Panc1 (cell line): ENCODE measurements around the gene POU2F1. TPM values are rescaled to one million over a fixed set of nuclear protein-coding genes. Genes with fewer than 3 reads are reported as not detected.

Source experiments
- ATAC-seq: fragments of 200-7000 bp; cut with Tn5 transposase; 2 replicates; pipeline ENCODE4 v1.9.1; 2020; ENCODE audit warnings: mild to moderate bottlenecking, moderate library complexity
- BruUV-seq: library from RNA; stranded (reverse); fragments of 400-500 nt; replicated peaks from 2 replicates; lab custom pipeline; 2021; lab: Mats Ljungman, UMichigan
- CTCF ChIA-PET: fragments of 300-600 bp; sonication (Branson Sonifier 250); formaldehyde crosslinking; loops from one replicate; lab custom pipeline; 2022; ENCODE audit warnings: antibody characterized with exemption; lab: Charles Lee
- POLR2A ChIA-PET: fragments of 300-600 bp; sonication (Branson Sonifier 250); formaldehyde crosslinking; loops from one replicate; lab custom pipeline; 2022; ENCODE audit warnings: antibody characterized with exemption; lab: Charles Lee
- DNase-seq: peaks from one replicate; pipeline ENCODE4 v3.0.0-alpha.2; 2010; ENCODE audit warnings: low read depth, low spot score
- H3K27ac ChIP-seq: 2 replicates; pipeline ENCODE4 v1.5.1; 2011; ENCODE audit warnings: mild to moderate bottlenecking, low read length, inconsistent platforms
- H3K27me3 ChIP-seq: fragments of 200-500 bp; sonication (Bioruptor generic); 2 replicates; pipeline ENCODE4 v1.6.0; 2014; ENCODE audit warnings: low read length, inconsistent platforms; ENCODE audit not compliant: control insufficient read depth, insufficient read depth
- H3K36me3 ChIP-seq: fragments of 200-500 bp; sonication (Bioruptor generic); 2 replicates; pipeline ENCODE4 v1.5.1; 2014; ENCODE audit warnings: inconsistent platforms, mild to moderate bottlenecking, low read length, moderate library complexity; ENCODE audit not compliant: control insufficient read depth, insufficient read depth
- H3K4me1 ChIP-seq: 2 replicates; pipeline ENCODE4 v1.5.1; 2011; ENCODE audit warnings: inconsistent platforms, mild to moderate bottlenecking, low read length, moderate library complexity; ENCODE audit not compliant: control insufficient read depth, insufficient read depth
- H3K4me3 ChIP-seq, 2 experiments: 2 replicates each; pipeline ENCODE4 v1.5.1; 2011 to 2012; ENCODE audit warnings: low read depth in 2 of 2, low read length in 2 of 2, mild to moderate bottlenecking in 2 of 2, inconsistent platforms in 1 of 2, moderate library complexity in 1 of 2
- H3K9me3 ChIP-seq: fragments of 200-500 bp; sonication (Bioruptor generic); 2 replicates; pipeline ENCODE4 v1.5.1; 2014; ENCODE audit warnings: low read depth, mild to moderate bottlenecking, inconsistent platforms, low read length, moderate library complexity; ENCODE audit not compliant: control insufficient read depth, insufficient read depth
- CTCF ChIP-seq: fragments of 450-650 bp; IDR thresholded peaks from 2 replicates; pipeline ENCODE4 v1.5.1; 2017; ENCODE audit warnings: mild to moderate bottlenecking
- POLR2AphosphoS5 ChIP-seq: IDR thresholded peaks from 2 replicates; pipeline ENCODE4 v1.6.1; 2012; ENCODE audit warnings: mild to moderate bottlenecking, low read depth, low read length, moderate library complexity
- REST ChIP-seq, 2 experiments: IDR thresholded peaks; 2 replicates each; pipeline ENCODE4 v1.6.1; 2011 to 2012; ENCODE audit warnings: low read depth in 2 of 2, control low read depth in 1 of 2, low read length in 1 of 2, mild to moderate bottlenecking in 1 of 2, moderate library complexity in 1 of 2; ENCODE audit not compliant: insufficient read depth in 1 of 2
- SIN3A ChIP-seq: IDR thresholded peaks from 2 replicates; pipeline ENCODE4 v1.6.1; 2012; ENCODE audit warnings: low read depth, mild to moderate bottlenecking, low read length, moderate library complexity, borderline replicate concordance; ENCODE audit not compliant: insufficient read depth
- TCF7L2 ChIP-seq: IDR thresholded peaks from 2 replicates; pipeline ENCODE4 v1.6.1; 2011; ENCODE audit warnings: mild to moderate bottlenecking, low read depth, low read length, inconsistent platforms
- in situ Hi-C: cut with HindIII; loops from 2 replicates; pipeline ENCODE4 v1.10.0; 2016; ENCODE audit warnings: low sequenced_read_pairs, low pct_unique_long_range_greater_than_20kb
- intact Hi-C: fragments of 100-400 bp; cut with micrococcal nuclease; formaldehyde crosslinking; loops from one replicate; pipeline ENCODE4 v1.10.0; 2022; ENCODE audit not compliant: unreplicated experiment
- total RNA-seq: library from RNA; stranded (reverse); gene quantifications from one replicate; pipeline ENCODE4 v1.2.1, GENCODE V29; 2021; ENCODE audit not compliant: unreplicated experiment

The POU2F1 gene
- total RNA-seq, 1 experiment from 2014 or later, result 17.1 TPM

GRCh38 chr1:167442142-167442848 is 221.6 kb downstream of the POU2F1 start:
- CTCF ChIA-PET, result no interaction called here
- H3K4me3 ChIP-seq, result no peak overlapping the region
- H3K9me3 ChIP-seq, result no peaks in the 10 kb centered on the region
- in situ Hi-C loops (no loop called here), intact Hi-C loops (loop anchor here (1.0 to 5.0 kb wide), 2 partner anchors 174 to 375 kb away; no protein-coding TSS in a partner anchor)
- H3K4me1 ChIP-seq, result no peaks in the 10 kb centered on the region
- POLR2A ChIA-PET, result no interaction called here
- no peaks in the 10 kb centered on the region for H3K36me3 ChIP-seq
- no peak overlapping the region for H3K27ac ChIP-seq
- no TSS peak for BruUV-seq
- DNase-seq (peak; percentile 39), ATAC-seq (peak; percentile 94)
- H3K27me3 ChIP-seq, result no peaks in the 10 kb centered on the region
- TF ChIP-seq REST (IDR thresholded peaks at IDR 0.05; ENCODE audit: insufficient read depth in 1 of 2, low read depth in 2 of 2, low read length in 1 of 2), result no peak
- TF ChIP-seq CTCF, result peak; percentile 93

GRCh38 chr1:167442854-167443565 is 222.3 kb downstream of the POU2F1 start:
- TF ChIP-seq REST (IDR thresholded peaks at IDR 0.05; ENCODE audit: insufficient read depth in 1 of 2, low read depth in 2 of 2, low read length in 1 of 2) (no peak), SIN3A (no peak), CTCF (no peak), POLR2AphosphoS5 (no peak), TCF7L2 (no peak)
- ATAC-seq, result no peak
- no peaks in the 10 kb centered on the region for H3K4me1 ChIP-seq
- H3K36me3 ChIP-seq, result no peaks in the 10 kb centered on the region
- no TSS peak for BruUV-seq
- H3K9me3 ChIP-seq, result no peaks in the 10 kb centered on the region
- DNase-seq, result no peak
- ChIA-PET CTCF (no interaction called here), POLR2A (no interaction called here)
- in situ Hi-C loops (no loop called here), intact Hi-C loops (loop anchor here (1.0 to 5.0 kb wide), 2 partner anchors 175 to 376 kb away; no protein-coding TSS in a partner anchor)
- H3K27me3 ChIP-seq, result no peaks in the 10 kb centered on the region
- no peak overlapping the region for H3K27ac ChIP-seq
- H3K4me3 ChIP-seq, result no peak overlapping the region
